KOPT-K1 (cell line): ENCODE results near the gene OPALIN.
"Not testable (repeated sequence)": the region's sequence is repeated elsewhere in the genome, so short reads cannot be mapped to it uniquely, and the experiment has no call there.

ENCODE experiments used
- H3K27ac ChIP-seq: fragments of 200-600 bp; sonication (generic); 2 replicates; pipeline ENCODE4 v1.5.1; 2016; ENCODE audit warnings: antibody characterized with exemption, mild to moderate bottlenecking, low read depth, low read length; ENCODE audit not compliant: poor library complexity, severe bottlenecking
- H3K36me3 ChIP-seq: fragments of 200-600 bp; sonication (generic); 2 replicates; pipeline ENCODE4 v1.5.1; 2017; ENCODE audit warnings: antibody characterized with exemption, mild to moderate bottlenecking, low read length, moderate library complexity; ENCODE audit not compliant: insufficient read depth
- H3K9me3 ChIP-seq: fragments of 200-600 bp; sonication (generic); 2 replicates; pipeline ENCODE4 v1.5.1; 2017; ENCODE audit warnings: antibody characterized with exemption, low read length, mild to moderate bottlenecking; ENCODE audit not compliant: insufficient read depth, poor library complexity, severe bottlenecking

OPALIN gene

GRCh38 chr10:96334616-96335526, 23.9 kb downstream of the OPALIN start:
- H3K9me3 ChIP-seq: no peaks in the 10 kb centered on the region
- H3K36me3 ChIP-seq: peaks cover 48% of the 10 kb centered on the region
- H3K27ac ChIP-seq: no peak overlapping the region

- Histone ChIP-seq H3K36me3 (peaks cover 58% of the 10 kb centered on the region), H3K27ac (peak overlapping the region; percentile 45), H3K9me3 (no peaks in the 10 kb centered on the region)
Observed at GRCh38 chr10:96333101-96333500, 25.7 kb downstream of the OPALIN start.

GRCh38 chr10:96327462-96327861, 31.3 kb downstream of the OPALIN start:
- Histone ChIP-seq H3K36me3 (peaks cover 75% of the 10 kb centered on the region), H3K9me3 (no peaks in the 10 kb centered on the region), H3K27ac (no peak overlapping the region)

GRCh38 chr10:96325719-96326373, 33.0 kb downstream of the OPALIN start:
- Histone ChIP-seq H3K27ac (no peak overlapping the region), H3K36me3 (peaks cover 85% of the 10 kb centered on the region), H3K9me3 (no peaks in the 10 kb centered on the region)

GRCh38 chr10:96324447-96324846, 34.4 kb downstream of the OPALIN start:
- Histone ChIP-seq H3K9me3 (no peaks in the 10 kb centered on the region), H3K27ac (no peak overlapping the region), H3K36me3 (peaks cover 88% of the 10 kb centered on the region)

- H3K36me3 ChIP-seq: peaks cover 83% of the 10 kb centered on the region
- no peaks in the 10 kb centered on the region for H3K9me3 ChIP-seq
- no peak overlapping the region for H3K27ac ChIP-seq
Observed at GRCh38 chr10:96322275-96322674, 36.5 kb downstream of the OPALIN start.

- H3K27ac ChIP-seq: no peak overlapping the region
- H3K9me3 ChIP-seq: no peaks in the 10 kb centered on the region
- H3K36me3 ChIP-seq: peaks cover 79% of the 10 kb centered on the region
Observed at GRCh38 chr10:96321822-96322221, 37.0 kb downstream of the OPALIN start.

GRCh38 chr10:96319754-96320474, 38.9 kb downstream of the OPALIN start:
- no peaks in the 10 kb centered on the region for H3K9me3 ChIP-seq
- H3K36me3 ChIP-seq: peaks cover 71% of the 10 kb centered on the region
- no peak overlapping the region for H3K27ac ChIP-seq

GRCh38 chr10:96317067-96317833, 41.6 kb downstream of the OPALIN start:
- H3K36me3 ChIP-seq: peaks cover 44% of the 10 kb centered on the region
- H3K9me3 ChIP-seq: no peaks in the 10 kb centered on the region
- H3K27ac ChIP-seq: no peak overlapping the region

- H3K27ac ChIP-seq: peak overlapping the region; percentile 89
- H3K36me3 ChIP-seq: peaks cover 5% of the 10 kb centered on the region
- H3K9me3 ChIP-seq: no peaks in the 10 kb centered on the region
Observed at GRCh38 chr10:96313344-96313743, 45.5 kb downstream of the OPALIN start.

- Histone ChIP-seq H3K36me3 (no peaks in the 10 kb centered on the region), H3K9me3 (no peaks in the 10 kb centered on the region), H3K27ac (peak overlapping the region; percentile 89)
Observed at GRCh38 chr10:96311180-96311715, 47.6 kb downstream of the OPALIN start.

- no peaks in the 10 kb centered on the region for H3K9me3 ChIP-seq
- peak overlapping the region; percentile 89 for H3K27ac ChIP-seq
- no peaks in the 10 kb centered on the region for H3K36me3 ChIP-seq
Observed at GRCh38 chr10:96310321-96310669, 48.5 kb downstream of the OPALIN start.

- Histone ChIP-seq H3K9me3 (no peaks in the 10 kb centered on the region), H3K36me3 (no peaks in the 10 kb centered on the region), H3K27ac (peak overlapping the region; percentile 89)
Observed at GRCh38 chr10:96309628-96310320, 49.0 kb downstream of the OPALIN start.

- H3K36me3 ChIP-seq, H3K9me3 ChIP-seq: not testable (repeated sequence)
- peak overlapping the region; percentile 89 for H3K27ac ChIP-seq
Observed at GRCh38 chr10:96308854-96309253, 49.9 kb downstream of the OPALIN start.
